Measurements from ENCODE around the gene TUSC1. TPM values are rescaled to one million over a fixed set of nuclear protein-coding genes. Genes with fewer than 3 reads are reported as not detected.
"Not testable (repeated sequence)": the region's sequence is repeated elsewhere in the genome, so short reads cannot be mapped to it uniquely, and the experiment has no call there.

The TUSC1 gene
- total RNA-seq, 2 experiments from 2014 or later, result 0.25 to 0.38 TPM

GRCh38 chr9:25709941-25710340, 31.7 kb upstream of the TUSC1 start:
- ChIA-PET CTCF (no interaction called here), POLR2A (no interaction called here)
- Mint-ChIP-seq H3K36me3 (ENCODE audit: low read depth) (no peaks in the 10 kb centered on the region), H3K4me3 (no peak overlapping the region), H3K27me3 (no peaks in the 10 kb centered on the region), H3K27ac (no peak overlapping the region), H3K9me3 (peaks cover 2% of the 10 kb centered on the region), H3K4me1 (ENCODE audit: low read depth) (no peaks in the 10 kb centered on the region)
- intact Hi-C loops (cut with micrococcal nuclease), result no loop called here
- no peak for TF ChIP-seq CTCF (IDR thresholded peaks at IDR 0.05)
- no peak for ATAC-seq
- DNase-seq, result no peak

- H3K27me3 Mint-ChIP-seq, result no peaks in the 10 kb centered on the region
- H3K9me3 Mint-ChIP-seq, result peaks cover 6% of the 10 kb centered on the region
- TF ChIP-seq CTCF (IDR thresholded peaks at IDR 0.05), result no peak
- no peaks in the 10 kb centered on the region for H3K4me1 Mint-ChIP-seq (ENCODE audit: low read depth)
- H3K36me3 Mint-ChIP-seq (ENCODE audit: low read depth), result no peaks in the 10 kb centered on the region
- ATAC-seq (no peak), DNase-seq (no peak)
- ChIA-PET CTCF (no interaction called here), POLR2A (no interaction called here)
- intact Hi-C loops (cut with micrococcal nuclease), result no loop called here
- H3K27ac Mint-ChIP-seq, result no peak overlapping the region
- H3K4me3 Mint-ChIP-seq, result no peak overlapping the region
These were observed 26.6 kb upstream of the TUSC1 start for GRCh38 chr9:25704800-25705199.

GRCh38 chr9:25703701-25704357, 25.6 kb upstream of the TUSC1 start:
- no peak overlapping the region for H3K27ac Mint-ChIP-seq
- DNase-seq (no peak), ATAC-seq (no peak)
- TF ChIP-seq CTCF (IDR thresholded peaks at IDR 0.05), result no peak
- intact Hi-C loops (cut with micrococcal nuclease), result no loop called here
- H3K27me3 Mint-ChIP-seq, result no peaks in the 10 kb centered on the region
- CTCF ChIA-PET, result no interaction called here
- no peaks in the 10 kb centered on the region for H3K4me1 Mint-ChIP-seq (ENCODE audit: low read depth)
- H3K4me3 Mint-ChIP-seq, result no peak overlapping the region
- no peaks in the 10 kb centered on the region for H3K36me3 Mint-ChIP-seq (ENCODE audit: low read depth)
- H3K9me3 Mint-ChIP-seq, result peaks cover 6% of the 10 kb centered on the region
- POLR2A ChIA-PET, result no interaction called here

- no peak for TF ChIP-seq CTCF (IDR thresholded peaks at IDR 0.05)
- peaks cover 6% of the 10 kb centered on the region for H3K9me3 Mint-ChIP-seq
These were observed 24.3 kb upstream of the TUSC1 start for GRCh38 chr9:25702536-25702935.

GRCh38 chr9:25700899-25701298, 22.7 kb upstream of the TUSC1 start:
- intact Hi-C loops (cut with micrococcal nuclease); DNase-seq; ATAC-seq; POLR2A ChIA-PET; H3K4me1 Mint-ChIP-seq (ENCODE audit: low read depth); CTCF ChIA-PET; H3K9me3 Mint-ChIP-seq; H3K27me3 Mint-ChIP-seq; H3K27ac Mint-ChIP-seq; H3K4me3 Mint-ChIP-seq; H3K36me3 Mint-ChIP-seq (ENCODE audit: low read depth): not testable (repeated sequence)

More at GRCh38 chr9:25702536-25702935, 24.3 kb upstream of the TUSC1 start:
- Mint-ChIP-seq H3K27ac (no peak overlapping the region), H3K36me3 (ENCODE audit: low read depth) (no peaks in the 10 kb centered on the region), H3K4me3 (no peak overlapping the region), H3K27me3 (no peaks in the 10 kb centered on the region), H3K4me1 (ENCODE audit: low read depth) (no peaks in the 10 kb centered on the region)
- POLR2A ChIA-PET, result no interaction called here
- no peak for ATAC-seq
- no peak for DNase-seq
- intact Hi-C loops (cut with micrococcal nuclease), result no loop called here
- CTCF ChIA-PET, result interaction anchor here (0.6 kb wide), 1 partner anchor 58 kb away, joined by 3 read pairs; no protein-coding TSS in a partner anchor

All from activated CD8-positive, alpha-beta T cell treated with anti-CD3 and anti-CD28 coated beads for 36 hours (primary cell).